HCT116 (cell line): ENCODE results near the gene MRPL39.

Source experiments
- ATF3 ChIP-seq: IDR thresholded peaks from 2 replicates; pipeline ENCODE4 v1.6.1; 2012
- CTCF ChIP-seq, 3 experiments: fragments of 200-600 bp in 1 of 3; sonication (generic) in 1 of 3; IDR thresholded peaks in 2 of 3; conservative IDR thresholded peaks in 1 of 3; 2 replicates each; pipeline ENCODE4 v1.5.1; 2012 to 2017; ENCODE audit warnings: low read depth in 2 of 3, low read length in 2 of 3, antibody characterized with exemption in 1 of 3, borderline replicate concordance in 1 of 3, control low read depth in 1 of 3, mild to moderate bottlenecking in 1 of 3, mixed read lengths in 1 of 3, mixed run types in 1 of 3, moderate library complexity in 1 of 3; ENCODE audit not compliant: insufficient read depth in 1 of 3
- EGR1 ChIP-seq: IDR thresholded peaks from 2 replicates; pipeline ENCODE4 v1.6.1; 2012; ENCODE audit warnings: low read depth
- EZH2 ChIP-seq: fragments of 200-600 bp; sonication (generic); IDR thresholded peaks from 2 replicates; pipeline ENCODE4 v1.6.1; 2017; ENCODE audit warnings: antibody characterized with exemption, mixed run types
- EZH2phosphoT487 ChIP-seq: fragments of 200-600 bp; IDR thresholded peaks from 2 replicates; pipeline ENCODE4 v1.6.1; 2018; ENCODE audit warnings: antibody characterized with exemption, borderline replicate concordance
- JUND ChIP-seq: IDR thresholded peaks from 2 replicates; pipeline ENCODE4 v1.6.1; 2012
- POLR2A ChIP-seq: IDR thresholded peaks from 2 replicates; pipeline ENCODE4 v1.7.0; 2011; ENCODE audit warnings: borderline replicate concordance; ENCODE audit not compliant: insufficient read depth, insufficient read length; ENCODE audit errors: extremely low read depth
- POLR2AphosphoS5 ChIP-seq: IDR thresholded peaks from 2 replicates; pipeline ENCODE4 v1.6.1; 2011; ENCODE audit warnings: mild to moderate bottlenecking, low read depth, low read length, moderate library complexity
- RAD21 ChIP-seq: IDR thresholded peaks from 2 replicates; pipeline ENCODE4 v1.6.1; 2012; ENCODE audit warnings: low read depth, mild to moderate bottlenecking
- REST ChIP-seq: IDR thresholded peaks from 2 replicates; pipeline ENCODE4 v1.6.1; 2012; ENCODE audit warnings: low read depth
- SIN3A ChIP-seq: IDR thresholded peaks from 2 replicates; pipeline ENCODE4 v1.6.1; 2012; ENCODE audit warnings: low read depth
- YY1 ChIP-seq: IDR thresholded peaks from 2 replicates; pipeline ENCODE4 v1.6.1; 2011; ENCODE audit warnings: low read length, low read depth, moderate library complexity, mild to moderate bottlenecking; ENCODE audit not compliant: insufficient replicate concordance; ENCODE audit errors: extremely low read depth

- TF ChIP-seq POLR2AphosphoS5 (no peak), JUND (no peak), RAD21 (no peak), CTCF (IDR thresholded peaks at IDR 0.05 in 2 of 3, conservative IDR thresholded peaks at IDR 0.05 in 1 of 3; ENCODE audit: borderline replicate concordance in 1 of 3, insufficient read depth in 1 of 3, low read depth in 2 of 3, low read length in 2 of 3) (no peak), EZH2 (no peak), REST (no peak), EZH2phosphoT487 (no peak), SIN3A (no peak), POLR2A (no peak), ATF3 (no peak), YY1 (no peak), EGR1 (no peak)
Observed at GRCh38 chr21:25615880-25616279, 8.6 kb upstream of the MRPL39 start.
